COLO668 (cell line): Measurements from ENCODE around the gene RSAD2.
"Not testable (repeated sequence)": the region's sequence is repeated elsewhere in the genome, so short reads cannot be mapped to it uniquely, and the experiment has no call there.

Experiments used
- DNase-seq: peaks from one replicate; lab custom pipeline; 2025; ENCODE audit not compliant: unreplicated experiment; lab: John Stamatoyannopoulos, UW

Gene RSAD2, protein sequence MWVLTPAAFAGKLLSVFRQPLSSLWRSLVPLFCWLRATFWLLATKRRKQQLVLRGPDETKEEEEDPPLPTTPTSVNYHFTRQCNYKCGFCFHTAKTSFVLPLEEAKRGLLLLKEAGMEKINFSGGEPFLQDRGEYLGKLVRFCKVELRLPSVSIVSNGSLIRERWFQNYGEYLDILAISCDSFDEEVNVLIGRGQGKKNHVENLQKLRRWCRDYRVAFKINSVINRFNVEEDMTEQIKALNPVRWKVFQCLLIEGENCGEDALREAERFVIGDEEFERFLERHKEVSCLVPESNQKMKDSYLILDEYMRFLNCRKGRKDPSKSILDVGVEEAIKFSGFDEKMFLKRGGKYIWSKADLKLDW

DNA sequence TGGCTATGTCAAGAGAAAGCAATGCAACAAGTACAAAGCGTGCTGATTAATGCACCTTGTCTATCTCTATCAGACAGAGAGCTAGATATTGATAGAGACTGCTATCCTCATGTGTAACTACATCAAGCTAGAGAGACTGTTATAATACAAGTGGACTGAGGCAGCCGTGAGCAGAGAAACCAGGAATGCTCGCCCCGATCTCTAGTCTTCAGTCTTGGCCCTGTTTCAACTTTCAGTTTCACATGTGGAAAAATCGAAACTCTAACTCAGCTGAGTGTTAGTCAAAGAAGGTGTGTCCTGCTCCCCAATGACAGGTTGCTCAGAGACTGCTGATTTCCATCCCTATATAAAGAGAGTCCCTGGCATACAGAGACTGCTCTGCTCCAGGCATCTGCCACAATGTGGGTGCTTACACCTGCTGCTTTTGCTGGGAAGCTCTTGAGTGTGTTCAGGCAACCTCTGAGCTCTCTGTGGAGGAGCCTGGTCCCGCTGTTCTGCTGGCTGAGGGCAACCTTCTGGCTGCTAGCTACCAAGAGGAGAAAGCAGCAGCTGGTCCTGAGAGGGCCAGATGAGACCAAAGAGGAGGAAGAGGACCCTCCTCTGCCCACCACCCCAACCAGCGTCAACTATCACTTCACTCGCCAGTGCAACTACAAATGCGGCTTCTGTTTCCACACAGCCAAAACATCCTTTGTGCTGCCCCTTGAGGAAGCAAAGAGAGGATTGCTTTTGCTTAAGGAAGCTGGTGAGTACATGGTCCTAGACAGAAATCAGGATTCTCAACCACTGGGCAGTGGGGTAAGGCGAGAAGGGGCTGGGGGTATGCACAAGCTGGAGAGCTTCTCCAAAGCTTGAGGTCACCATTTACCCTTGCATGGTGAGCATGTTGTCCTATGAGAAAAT lies at the start of gene RSAD2:
Gene RSAD2 (plus strand): TSS at position 376 of the 903 bp plus-strand sequence. CDS start 24 bp downstream, at position 400.
- DNase-seq: peak; percentile 51

DNA sequence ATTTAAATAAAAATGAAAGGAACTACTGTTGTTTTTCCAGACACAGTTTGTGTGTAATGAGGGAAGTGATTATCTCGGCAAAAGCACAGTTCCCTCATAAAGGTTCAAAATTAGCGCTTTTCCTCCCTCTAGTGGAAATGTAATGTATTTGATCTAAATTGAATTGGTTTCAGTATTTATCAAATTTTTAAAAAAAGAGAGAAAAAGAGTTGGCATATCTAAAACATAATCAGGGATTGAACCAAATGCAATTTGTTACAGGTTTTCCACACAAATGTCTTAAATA lies 49.3 kb upstream of the RSAD2 start:
- no peak for DNase-seq

DNA sequence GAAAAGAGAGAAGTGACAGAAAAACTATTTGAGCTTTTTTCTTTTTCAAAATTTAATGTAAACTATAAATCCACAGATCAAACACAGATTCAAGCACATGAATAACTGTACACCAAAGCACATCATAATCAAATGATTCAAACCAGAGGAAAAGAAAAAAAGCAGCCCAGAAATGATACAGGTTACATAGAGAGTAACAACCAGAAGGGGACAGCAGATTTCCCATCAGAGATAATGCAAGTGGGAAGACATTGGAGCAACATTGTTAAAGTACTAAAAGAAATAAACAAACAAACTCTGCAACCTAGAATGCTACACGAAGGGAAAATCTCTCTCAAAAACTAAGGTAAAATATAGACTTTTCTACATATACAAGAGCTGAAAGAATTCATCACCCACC lies 46.3 kb upstream of the RSAD2 start:
- DNase-seq: no peak

DNA sequence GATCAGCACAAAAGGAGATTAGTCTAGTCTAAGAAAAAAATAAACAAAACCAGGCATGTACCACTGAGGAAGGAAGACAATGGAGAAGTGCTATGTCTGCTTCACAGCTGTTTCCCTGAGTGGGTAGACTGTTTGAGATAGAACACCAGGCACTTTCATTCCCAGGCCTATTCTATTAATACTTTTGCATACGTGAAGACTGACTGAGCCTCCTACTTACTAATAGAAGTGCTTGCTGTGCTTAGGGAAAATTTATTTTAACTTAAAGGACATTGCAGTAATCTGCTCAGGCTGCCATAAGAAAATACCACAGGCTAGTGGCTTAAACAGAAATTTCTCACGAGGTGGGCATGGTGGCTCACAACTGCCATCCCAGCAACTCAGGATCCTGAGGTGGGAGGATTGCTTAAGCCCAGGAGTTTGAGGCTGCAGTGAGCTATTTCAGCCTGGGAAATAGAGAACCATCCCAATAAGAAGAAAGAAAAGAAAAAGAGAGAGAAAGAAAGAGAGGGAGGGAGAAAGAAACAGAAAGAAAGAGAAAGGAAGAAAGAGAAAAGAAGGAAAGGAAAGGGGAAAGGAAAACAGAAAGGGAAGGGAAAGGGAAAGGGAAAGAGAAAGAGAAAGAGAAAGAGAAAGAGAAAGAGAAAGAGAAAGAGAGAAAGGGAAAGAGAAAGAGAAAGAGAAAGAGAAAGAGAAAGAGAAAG lies 44.8 kb upstream of the RSAD2 start:
- DNase-seq: no peak

DNA sequence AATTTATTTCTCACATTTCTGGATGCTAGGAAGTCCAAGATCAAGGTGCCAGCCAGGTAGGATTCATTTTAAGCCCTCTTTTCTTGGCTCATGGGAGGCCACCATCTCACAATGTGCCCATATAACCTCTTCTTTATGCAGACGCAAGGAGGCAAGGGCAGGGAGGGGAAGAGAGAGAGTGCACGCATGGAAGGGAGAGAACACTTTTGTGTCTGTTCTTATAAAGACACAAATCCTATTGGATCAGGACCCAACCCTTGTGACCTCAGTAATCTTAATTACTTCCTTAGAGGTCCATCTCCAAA lies 44.3 kb upstream of the RSAD2 start:
- DNase-seq: no peak

DNA sequence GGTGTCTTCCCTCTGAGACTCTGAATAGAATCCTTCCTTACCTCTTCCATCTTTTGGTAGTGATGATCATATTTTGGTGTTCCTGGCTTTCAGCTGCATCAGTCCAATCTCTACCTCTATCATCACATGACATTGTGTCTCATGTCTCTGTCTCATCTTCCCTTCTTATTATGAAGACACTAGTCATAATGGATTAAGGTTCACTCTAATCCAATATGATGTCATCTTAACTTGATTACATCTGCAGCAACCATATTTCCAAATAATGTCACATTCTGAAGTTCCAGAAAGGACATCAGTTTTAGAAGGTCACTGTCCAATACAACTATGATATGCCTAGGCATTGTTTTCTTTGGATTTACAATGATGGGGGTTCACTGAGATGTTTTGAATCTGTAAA lies 43.4 kb upstream of the RSAD2 start:
- DNase-seq: no peak

DNA sequence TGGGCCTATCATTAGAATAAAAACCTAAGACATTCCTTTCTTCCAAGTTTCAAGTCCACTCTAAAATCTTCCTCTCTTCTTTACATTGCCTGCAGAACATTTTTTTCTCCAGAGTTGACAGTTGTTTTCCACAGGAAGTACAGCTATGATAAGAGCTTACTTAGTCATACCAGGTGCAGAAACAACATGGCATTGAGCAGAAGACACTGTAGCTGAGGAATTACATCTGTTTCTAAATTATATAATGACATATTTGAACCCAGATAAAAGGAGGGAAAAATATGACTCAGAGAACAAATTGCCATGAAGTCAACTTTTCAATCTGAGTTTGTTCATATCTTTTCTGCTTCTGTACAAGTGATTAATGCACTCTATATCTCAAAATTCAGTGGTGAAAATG lies 42.1 kb upstream of the RSAD2 start:
- DNase-seq: no peak

DNA sequence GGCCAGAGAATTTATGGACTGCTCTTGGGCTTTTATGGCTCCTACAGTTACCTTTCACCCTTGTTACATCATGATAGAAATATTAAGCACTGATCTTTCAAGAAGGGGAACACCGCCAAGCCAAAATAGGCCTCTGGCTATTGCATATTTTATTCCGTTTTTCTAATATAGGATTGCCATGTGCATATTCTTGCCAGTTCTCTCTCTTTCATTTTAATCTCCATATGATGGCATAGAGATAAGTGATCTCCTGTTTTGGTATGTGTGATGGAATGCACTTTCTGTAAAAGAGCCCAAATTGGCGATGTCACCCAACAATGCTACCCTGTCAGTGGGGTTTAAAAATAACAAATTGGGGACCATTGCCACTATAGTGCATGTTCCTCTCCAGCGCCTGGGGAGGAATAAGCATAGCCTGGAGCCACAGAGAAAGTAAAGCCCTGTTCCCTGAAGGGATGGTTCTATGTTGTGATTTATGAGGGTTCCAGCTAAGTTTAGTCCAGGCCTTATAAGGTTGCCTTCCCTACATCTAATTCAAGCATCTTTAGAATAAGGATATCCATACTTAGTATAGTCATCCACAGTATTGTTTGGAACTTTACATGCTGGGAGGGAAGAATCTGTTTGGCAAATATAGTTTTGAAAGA lies 38.8 kb upstream of the RSAD2 start:
- DNase-seq: no peak

DNA sequence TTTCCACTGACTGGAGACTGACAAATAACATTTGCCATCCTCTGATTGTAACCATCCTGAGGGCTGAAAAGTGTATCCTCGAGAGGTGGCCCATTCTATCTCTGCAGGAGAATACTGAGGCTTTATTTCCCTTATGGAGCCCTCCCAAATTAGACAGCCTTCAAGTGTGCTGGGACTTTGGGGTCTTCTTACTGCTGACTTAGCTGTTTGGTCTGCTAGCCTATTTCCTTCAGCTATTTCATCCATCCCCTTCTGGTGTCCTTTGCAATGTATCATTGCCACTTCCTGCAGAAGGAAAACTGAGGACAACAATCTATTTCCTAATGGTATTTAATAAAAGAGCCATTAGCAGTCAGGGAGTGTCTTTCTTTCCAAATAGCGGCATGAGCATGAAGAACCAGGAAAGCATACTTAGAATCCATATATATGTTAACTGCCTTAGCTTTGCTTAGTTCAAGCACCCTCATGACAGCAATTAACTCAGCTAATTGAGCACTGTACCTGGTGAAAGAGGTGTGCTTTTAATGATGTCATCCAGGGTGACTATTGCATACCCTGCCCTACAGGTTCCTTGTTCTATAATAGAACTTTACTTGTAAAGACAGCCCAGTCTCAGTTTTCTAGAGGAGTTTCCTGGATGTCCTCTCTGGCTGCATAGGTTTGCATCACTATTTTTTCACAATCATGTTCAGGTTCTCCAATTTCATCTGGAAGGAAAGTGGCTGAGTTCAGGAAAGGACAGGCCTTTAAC lies 35.9 kb upstream of the RSAD2 start:
- no peak for DNase-seq

DNA sequence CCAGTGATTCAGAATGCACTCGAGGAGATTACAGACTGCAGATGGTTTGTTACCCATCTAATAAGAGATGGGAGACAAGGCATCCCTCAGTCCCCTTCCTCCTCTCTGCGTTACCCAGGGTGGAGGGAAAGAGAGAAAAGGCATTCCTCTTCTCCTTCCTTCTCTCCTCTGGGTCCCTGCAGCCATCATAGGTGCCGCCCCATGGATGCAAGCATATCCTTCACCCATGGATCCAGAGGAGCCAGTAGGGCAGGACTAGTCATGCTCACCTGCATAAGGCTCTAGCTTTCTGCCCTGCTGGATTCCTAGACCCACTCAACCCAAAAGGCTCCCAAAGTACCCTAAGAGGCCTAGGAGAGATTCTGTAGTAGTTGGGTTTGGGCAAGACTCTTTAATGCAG lies 32.3 kb upstream of the RSAD2 start:
- DNase-seq: no peak

DNA sequence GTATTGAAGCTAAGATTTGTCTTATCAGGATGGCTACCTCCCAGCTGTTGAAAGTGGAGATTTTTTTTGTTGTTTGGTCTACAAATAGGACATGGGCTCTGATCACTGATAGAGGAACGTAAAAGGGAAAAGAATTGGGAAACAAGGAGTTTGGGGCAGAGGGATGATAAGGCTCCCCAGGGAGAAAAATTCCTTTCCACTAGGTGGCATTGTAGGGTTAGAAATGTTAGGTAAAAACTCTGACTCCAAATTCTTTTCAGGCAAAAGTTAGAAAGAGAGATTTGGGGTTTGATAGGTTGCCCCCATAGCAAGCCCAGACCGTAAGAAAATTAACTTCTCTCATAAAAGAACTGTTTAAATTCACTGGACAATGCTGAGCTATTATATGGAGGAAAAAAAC lies 31.7 kb upstream of the RSAD2 start:
- no peak for DNase-seq

DNA sequence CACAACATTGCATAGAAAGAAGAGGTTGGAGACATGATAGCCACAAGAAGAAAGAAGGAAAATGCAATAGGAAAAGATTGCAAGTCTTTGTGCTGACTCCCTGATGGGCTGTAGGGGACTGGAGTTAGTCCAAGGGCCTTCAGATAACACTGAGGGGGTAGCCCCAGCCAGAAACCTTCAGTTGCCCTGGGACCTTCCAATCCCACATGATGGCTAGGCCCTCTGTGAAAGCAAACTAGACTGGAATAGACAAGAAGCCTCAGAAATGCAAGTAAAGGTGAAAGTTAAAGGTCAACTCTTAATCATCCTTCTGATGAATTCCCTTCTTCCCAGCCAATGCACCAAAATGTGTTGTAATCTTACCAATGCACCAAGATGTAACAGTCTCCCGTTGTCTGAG lies 31.0 kb upstream of the RSAD2 start:
- DNase-seq: no peak

DNA sequence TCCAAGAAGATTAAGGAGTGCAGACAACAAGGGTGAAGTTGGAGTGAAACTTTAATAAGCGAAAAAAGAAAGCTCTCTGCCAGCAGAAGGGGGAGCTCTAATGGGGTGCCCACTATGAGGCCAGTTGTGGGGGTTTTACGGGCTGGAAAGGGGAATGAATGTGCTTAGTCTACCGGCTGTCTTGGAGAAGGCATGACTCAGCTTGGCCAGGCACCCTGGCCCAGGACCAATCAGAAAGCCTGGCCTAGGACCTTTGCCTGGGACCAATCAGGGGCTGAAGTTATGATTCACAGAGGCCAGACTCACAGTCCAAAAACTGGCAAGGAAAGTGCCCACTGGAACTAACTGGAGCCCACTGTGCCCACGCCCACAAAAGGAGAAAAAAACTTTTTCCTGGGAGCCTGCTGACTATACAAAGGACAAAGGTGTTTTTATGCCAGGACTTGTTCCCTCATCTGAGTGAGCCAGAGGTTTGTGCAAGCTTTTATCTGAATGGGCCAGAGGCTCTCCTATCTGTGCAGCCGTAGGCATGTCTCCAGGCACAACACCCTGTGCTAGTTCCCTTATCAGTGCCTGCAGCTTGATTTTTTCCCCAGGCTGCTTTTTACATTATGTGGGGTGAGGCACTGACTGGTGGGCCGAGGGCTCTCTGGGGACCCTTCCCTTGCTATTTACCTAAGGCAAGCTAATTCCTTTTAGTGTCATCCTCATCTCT lies 30.5 kb upstream of the RSAD2 start:
- no peak for DNase-seq

DNA sequence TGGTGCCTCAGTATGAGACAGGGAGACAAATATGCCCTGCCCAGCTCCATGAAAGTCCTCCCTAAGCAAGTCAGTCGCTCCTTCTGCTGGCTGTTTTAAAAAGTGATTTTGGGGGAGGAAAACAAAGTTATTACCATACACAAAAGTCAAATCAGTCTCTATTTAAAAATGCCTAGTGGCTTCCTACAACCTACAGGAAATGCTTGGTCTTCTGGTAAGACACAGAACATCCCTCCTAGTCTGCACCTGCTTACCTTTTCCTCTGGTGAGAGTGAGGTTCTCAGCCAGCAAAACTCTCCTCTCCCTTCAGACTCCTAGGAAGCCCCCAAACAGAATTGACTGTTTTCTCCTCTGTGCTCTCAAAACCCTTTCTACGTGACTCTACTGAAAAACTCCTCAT lies 25.4 kb upstream of the RSAD2 start:
- no peak for DNase-seq

DNA sequence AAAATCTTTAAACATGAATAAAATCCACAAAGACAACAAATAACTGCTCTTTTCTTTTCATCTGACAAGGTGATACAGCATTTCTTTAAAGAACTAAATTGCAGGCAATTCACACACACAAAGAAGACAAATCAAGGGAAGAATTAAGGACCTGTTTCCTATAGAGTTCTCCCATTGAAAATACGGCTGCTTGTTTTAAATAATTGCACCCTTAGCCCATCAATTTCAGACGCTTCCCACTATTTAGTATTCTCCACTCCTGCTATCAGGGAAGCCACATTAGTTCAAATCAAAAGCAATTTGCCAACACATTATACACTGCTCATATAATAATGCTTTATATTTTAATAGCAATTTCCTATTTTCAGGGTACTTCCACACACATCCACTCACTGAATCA lies 23.2 kb upstream of the RSAD2 start:
- DNase-seq: no peak

DNA sequence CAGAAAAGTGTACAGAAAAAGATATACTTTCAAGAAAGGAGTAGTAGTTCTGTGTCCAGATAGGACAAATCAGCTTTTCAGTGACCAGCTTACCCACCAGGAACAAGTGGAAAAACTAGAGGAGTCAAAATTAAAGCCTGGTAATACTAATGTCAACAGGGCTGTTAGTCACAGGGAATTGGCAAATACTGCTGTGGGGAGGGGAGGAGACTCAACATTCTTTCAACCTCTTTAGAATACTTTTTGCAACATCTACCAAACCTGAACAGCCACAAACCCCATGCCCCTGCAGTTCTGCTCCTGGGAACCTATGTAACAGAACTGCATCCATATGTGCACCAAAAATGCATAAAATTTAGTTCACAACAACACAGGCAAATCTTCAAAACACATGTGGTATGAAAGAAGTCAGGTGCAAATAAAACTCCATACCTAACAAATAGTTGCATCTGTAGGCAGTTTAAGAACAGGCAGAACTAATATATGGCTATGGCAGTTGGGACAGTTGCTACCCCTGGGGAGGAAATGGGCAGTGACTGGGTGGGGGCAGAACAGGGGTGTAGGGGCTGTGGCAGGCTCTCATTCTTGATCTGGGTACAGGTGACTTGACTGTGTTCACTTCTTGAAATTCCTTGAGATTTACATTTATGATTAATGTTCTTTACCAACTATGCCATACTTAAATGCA lies 21.6 kb upstream of the RSAD2 start:
- DNase-seq: no peak

DNA sequence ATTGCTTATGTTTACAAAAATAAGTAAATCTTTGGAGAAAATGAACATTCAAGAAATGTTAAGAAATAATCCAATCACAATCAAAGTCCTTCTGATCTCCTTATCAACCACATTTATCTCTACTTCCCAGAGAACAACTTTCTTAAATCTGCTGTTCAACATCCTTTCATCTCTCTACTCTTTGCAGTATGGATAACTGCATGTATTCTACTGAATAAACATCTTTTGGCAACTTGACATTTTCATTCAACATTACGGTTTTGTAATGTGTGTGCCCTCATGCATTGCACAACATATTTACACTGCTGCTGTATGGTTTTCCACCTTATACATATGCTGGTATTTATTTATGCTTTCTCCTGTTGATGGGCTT lies 21.0 kb upstream of the RSAD2 start:
- no peak for DNase-seq

DNA sequence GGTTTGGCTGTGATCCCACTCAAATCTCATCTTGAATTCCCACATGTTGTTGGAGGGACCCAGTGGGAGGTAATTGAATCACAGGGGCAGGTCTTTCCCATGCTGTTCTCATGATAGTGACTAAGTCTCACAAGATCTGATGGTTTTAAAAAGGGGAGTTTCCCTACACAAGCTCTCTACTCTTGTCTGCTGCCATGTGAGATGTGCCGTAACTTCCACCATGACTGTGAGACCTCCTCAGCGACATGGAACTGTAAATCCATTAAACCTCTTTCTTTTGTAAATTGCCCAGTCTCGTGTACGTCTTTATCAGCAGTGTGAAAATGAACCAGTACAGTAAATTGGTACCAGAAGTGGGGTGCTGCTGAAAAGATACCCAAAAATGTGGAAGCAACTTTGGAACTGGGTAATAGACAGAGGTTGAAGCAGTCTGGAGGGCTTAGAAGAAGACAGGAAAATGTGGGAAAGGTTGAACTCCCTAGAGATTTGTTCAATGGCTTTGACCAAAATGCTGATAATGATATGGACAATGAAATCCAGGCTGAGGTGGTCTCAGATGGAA lies 19.0 kb upstream of the RSAD2 start:
- not testable (repeated sequence) for DNase-seq

DNA sequence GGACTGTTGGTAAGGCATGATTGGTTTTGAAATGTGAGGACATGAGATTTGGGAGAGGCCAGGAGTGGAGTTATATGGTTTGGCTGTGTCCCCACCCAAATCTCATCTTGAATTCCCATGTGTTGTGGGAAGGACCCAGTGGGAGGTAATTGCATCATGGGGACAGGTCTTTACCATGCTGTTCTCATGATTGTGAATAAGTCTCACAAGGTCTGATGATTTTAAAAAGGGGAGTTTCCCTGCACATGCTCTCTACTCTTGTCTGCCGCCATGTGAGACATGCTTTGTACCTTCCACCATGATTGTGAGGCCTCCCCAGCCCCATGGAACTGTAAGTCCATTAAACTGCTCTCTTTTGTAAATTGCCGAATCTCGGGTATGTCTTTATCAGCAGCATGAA lies 17.3 kb upstream of the RSAD2 start:
- no peak for DNase-seq
